SHP77 (cell line): ENCODE measurements around the gene RAB11FIP3.

Source experiments
- DNase-seq, 2 experiments: peaks; one replicate each; lab custom pipeline; 2025; lab: John Stamatoyannopoulos, UW

RAB11FIP3 gene

GRCh38 chr16:519425-519824 is 94.0 kb downstream of the RAB11FIP3 start:
- DNase-seq: no peak

- no peak for DNase-seq
These were observed 94.6 kb downstream of the RAB11FIP3 start for GRCh38 chr16:519841-520687.

GRCh38 chr16:520847-521246 is 95.4 kb downstream of the RAB11FIP3 start:
- no peak for DNase-seq

GRCh38 chr16:521381-522210 is 96.1 kb downstream of the RAB11FIP3 start:
- no peak for DNase-seq

- DNase-seq: no peak
These were observed 97.1 kb downstream of the RAB11FIP3 start for GRCh38 chr16:522320-523096.

- DNase-seq: no peak
These were observed 97.8 kb downstream of the RAB11FIP3 start for GRCh38 chr16:523097-523741.

- DNase-seq: no peak
These were observed 99.0 kb downstream of the RAB11FIP3 start for GRCh38 chr16:524274-525040.

- DNase-seq: no peak
These were observed 99.7 kb downstream of the RAB11FIP3 start for GRCh38 chr16:525123-525519.

- DNase-seq: no peak
These were observed 100.2 kb downstream of the RAB11FIP3 start for GRCh38 chr16:525520-526180.

GRCh38 chr16:526181-527014 is 100.9 kb downstream of the RAB11FIP3 start:
- DNase-seq: peak in 1 of 2 experiments; percentile 30

GRCh38 chr16:527015-527903 is 101.8 kb downstream of the RAB11FIP3 start, which contains the start of gene CAPN15:
TSS of gene CAPN15 (plus strand) at chr16:527712. CDS start at chr16:546839, 19,127 bp downstream.
- peak; percentile 85 to 86 for DNase-seq

GRCh38 chr16:528111-529011 is 102.9 kb downstream of the RAB11FIP3 start:
- DNase-seq: no peak

GRCh38 chr16:529012-529575 is 103.6 kb downstream of the RAB11FIP3 start:
- DNase-seq: no peak

- DNase-seq: no peak
These were observed 104.8 kb downstream of the RAB11FIP3 start for GRCh38 chr16:530111-530817.

GRCh38 chr16:531494-532125 is 106.2 kb downstream of the RAB11FIP3 start:
- no peak for DNase-seq
